Measurements from ENCODE around the gene CCDC192. TPM values are rescaled to one million over a fixed set of nuclear protein-coding genes. Genes with fewer than 3 reads are reported as not detected.
A peak's percentile ranks its signal among the peaks of the same experiment; 100 is the strongest.

The CCDC192 gene
- total RNA-seq, 1 donor from 2014 or later: not detected

DNA sequence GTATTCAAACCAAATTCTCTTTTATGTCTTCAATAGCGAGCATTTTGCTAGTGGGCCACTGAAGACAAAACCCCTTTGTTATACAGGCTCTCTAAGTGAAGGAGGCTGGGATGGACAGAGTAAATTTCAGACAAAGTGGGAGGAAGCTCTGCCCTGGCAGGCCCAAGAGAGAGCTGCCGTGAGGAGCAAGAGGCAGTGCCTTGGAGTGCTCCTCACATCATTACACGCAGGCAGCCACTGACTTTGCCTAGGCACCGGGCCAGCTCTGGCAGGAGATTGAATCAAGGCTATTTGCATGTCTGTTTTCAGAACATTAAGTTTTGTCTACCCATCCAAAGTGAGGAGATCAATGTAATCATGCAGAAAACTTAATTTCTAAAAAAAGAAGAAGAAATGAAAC is 167.7 kb downstream of the CCDC192 start:
- H3K27me3 ChIP-seq: no peaks in the 10 kb centered on the region
- no peaks in the 10 kb centered on the region for H3K36me3 ChIP-seq
- H3K27ac ChIP-seq: peak overlapping the region; percentile 13 to 28
- intact Hi-C loops (cut with DNase I): loop anchor here (10.0 kb wide), 1 partner anchor 214 kb away; the partner anchor contains the start of gene SLC12A2
- peaks cover 0 to 11% of the 10 kb centered on the region in 2 donors for H3K4me1 ChIP-seq
- TF ChIP-seq, protein P1, sequence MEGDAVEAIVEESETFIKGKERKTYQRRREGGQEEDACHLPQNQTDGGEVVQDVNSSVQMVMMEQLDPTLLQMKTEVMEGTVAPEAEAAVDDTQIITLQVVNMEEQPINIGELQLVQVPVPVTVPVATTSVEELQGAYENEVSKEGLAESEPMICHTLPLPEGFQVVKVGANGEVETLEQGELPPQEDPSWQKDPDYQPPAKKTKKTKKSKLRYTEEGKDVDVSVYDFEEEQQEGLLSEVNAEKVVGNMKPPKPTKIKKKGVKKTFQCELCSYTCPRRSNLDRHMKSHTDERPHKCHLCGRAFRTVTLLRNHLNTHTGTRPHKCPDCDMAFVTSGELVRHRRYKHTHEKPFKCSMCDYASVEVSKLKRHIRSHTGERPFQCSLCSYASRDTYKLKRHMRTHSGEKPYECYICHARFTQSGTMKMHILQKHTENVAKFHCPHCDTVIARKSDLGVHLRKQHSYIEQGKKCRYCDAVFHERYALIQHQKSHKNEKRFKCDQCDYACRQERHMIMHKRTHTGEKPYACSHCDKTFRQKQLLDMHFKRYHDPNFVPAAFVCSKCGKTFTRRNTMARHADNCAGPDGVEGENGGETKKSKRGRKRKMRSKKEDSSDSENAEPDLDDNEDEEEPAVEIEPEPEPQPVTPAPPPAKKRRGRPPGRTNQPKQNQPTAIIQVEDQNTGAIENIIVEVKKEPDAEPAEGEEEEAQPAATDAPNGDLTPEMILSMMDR (IDR thresholded peaks at IDR 0.05): no peak
- no peaks in the 10 kb centered on the region for H3K9me3 ChIP-seq
- H3K4me3 ChIP-seq: no peak overlapping the region
- DNase-seq (ENCODE audit: low spot score in 2 of 2): peak in 1 of 2 donors; percentile 67

DNA sequence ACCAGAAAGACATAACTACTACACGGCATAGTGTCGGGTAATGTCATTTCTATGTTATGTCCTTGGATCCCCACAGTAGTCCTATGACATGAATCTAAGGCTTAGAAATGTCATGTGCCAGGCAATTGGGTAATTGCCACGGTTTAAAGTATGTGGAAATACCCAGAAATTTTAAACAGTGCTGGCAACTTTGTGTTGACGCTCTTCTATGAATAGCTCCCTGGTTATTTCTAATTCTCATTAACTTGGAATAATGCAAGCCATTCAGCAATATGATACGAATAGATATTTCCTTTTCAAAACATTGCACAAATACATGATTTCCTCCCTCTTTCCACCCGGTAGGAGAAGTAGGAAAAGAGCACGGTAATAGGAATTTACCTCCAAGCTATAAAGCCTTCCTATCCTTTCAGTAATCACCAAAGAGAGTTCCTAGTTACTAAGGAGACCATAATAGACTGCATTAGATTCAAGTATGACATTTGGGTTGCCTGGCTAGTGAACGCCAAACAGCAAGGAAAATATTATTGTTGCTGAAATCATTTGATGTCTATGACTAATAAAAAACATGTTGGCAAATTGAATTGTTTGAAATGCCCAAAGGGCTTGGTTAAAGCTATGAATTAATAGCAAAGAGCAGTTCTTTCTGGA is 168.4 kb downstream of the CCDC192 start:
- H3K27ac ChIP-seq: peak overlapping the region; percentile 13 to 28
- DNase-seq (ENCODE audit: low spot score in 2 of 2): no peak
- no peaks in the 10 kb centered on the region for H3K9me3 ChIP-seq
- peaks cover 0 to 11% of the 10 kb centered on the region in 2 donors for H3K4me1 ChIP-seq
- TF ChIP-seq, protein P1 (IDR thresholded peaks at IDR 0.05): no peak
- no peaks in the 10 kb centered on the region for H3K27me3 ChIP-seq
- H3K36me3 ChIP-seq: no peaks in the 10 kb centered on the region
- intact Hi-C loops (cut with DNase I): loop anchor here (10.0 kb wide), 1 partner anchor 213 kb away; the partner anchor contains the start of gene SLC12A2
- H3K4me3 ChIP-seq: no peak overlapping the region

DNA sequence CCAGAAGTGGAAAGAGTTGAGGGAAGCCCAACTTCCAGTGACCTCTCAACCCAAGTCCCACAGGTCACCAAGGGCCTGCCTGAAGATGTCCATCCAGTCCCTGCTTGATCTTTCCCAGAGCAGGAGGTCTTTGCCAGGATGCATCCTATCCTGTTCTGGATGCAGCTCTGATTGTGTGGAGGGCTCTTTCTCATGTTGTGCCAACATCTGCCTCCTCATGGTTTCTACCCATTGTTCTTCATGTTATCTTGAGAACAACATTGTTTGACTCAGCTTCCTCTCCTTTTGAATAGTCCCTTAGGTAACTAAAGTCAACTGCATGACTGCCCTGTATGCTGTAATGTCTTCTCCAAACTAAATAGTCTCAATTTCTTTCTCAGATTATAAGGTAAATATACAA is 169.3 kb downstream of the CCDC192 start:
- TF ChIP-seq, protein P1 (IDR thresholded peaks at IDR 0.05): no peak
- H3K27ac ChIP-seq: no peak overlapping the region
- peaks cover 0 to 11% of the 10 kb centered on the region in 2 donors for H3K4me1 ChIP-seq
- no peak for DNase-seq (ENCODE audit: low spot score in 2 of 2)
- no peaks in the 10 kb centered on the region for H3K27me3 ChIP-seq
- H3K36me3 ChIP-seq: no peaks in the 10 kb centered on the region
- H3K9me3 ChIP-seq: no peaks in the 10 kb centered on the region
- intact Hi-C loops (cut with DNase I): loop anchor here (10.0 kb wide), 1 partner anchor 212 kb away; the partner anchor contains the start of gene SLC12A2
- H3K4me3 ChIP-seq: no peak overlapping the region

DNA sequence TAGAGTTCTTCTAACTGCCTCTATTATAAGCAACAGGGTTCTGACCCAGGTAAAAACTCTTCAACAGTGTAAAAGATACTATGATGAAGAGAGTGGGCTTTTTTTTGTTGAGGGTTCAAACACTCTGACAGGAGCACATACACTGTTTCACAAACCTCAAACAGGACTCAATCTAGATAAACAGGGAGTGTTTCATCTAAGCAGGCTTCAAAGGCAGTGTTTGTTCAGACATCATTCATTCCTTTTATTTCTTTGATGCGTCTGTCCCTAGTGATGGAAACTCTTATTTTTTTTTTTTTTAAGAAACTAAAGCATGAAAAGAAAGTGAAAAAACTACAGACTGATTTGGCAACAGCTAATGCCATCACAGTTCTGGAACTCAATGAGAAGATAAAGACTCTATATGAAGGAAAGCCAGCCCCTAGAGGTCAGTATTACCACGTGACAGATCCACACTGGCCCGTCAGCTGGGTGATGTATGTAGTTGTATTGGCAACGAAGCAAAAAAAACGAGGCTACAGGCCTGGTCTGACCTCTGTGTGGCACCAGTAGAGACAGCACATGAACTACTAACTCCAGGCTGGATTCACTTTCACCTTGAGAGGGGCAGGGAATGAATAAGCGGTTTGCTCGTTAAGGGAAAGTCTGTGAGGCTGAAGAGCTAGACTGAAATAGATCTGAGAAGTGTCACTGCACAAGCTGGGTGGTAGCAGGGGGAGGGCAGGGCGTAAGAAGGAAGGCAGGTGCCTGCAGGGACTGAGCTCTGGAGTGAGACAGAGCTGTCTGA is 172.2 kb downstream of the CCDC192 start:
- H3K4me3 ChIP-seq: no peak overlapping the region
- no peak for DNase-seq (ENCODE audit: low spot score in 2 of 2)

DNA sequence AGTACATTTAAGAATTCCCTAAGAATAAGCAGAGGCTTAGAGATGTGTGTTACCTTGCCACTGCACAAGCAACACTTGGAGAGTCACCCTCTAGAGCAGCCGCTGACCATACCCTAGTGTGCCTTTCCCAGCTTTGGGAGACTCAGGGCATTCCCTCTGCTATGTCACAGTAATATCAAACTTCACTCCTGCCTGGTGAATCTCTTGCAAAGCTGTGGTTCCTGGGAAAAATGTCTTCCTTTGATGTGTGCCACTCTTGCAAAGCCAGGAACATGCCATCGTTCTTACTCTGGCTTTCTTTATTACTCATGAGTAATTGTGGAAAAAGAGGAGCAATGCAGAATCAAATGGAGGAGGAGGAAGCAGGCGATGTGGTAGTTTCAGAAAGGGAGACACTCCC is 173.2 kb downstream of the CCDC192 start:
- Histone ChIP-seq H3K4me3 (no peak overlapping the region), H3K27me3 (no peaks in the 10 kb centered on the region), H3K4me1 (peaks cover 0 to 11% of the 10 kb centered on the region in 2 donors), H3K27ac (no peak overlapping the region), H3K9me3 (no peaks in the 10 kb centered on the region), H3K36me3 (no peaks in the 10 kb centered on the region)
- TF ChIP-seq, protein P1 (IDR thresholded peaks at IDR 0.05): no peak
- intact Hi-C loops (cut with DNase I): loop anchor here (5.0 to 10.0 kb wide), 2 partner anchors 208 to 326 kb away; partner anchors contain the start of gene SLC12A2
- DNase-seq (ENCODE audit: low spot score in 2 of 2): no peak

More for the DNA sequence above, 172.2 kb downstream of the CCDC192 start:
- intact Hi-C loops (cut with DNase I): loop anchor here (5.0 to 10.0 kb wide), 2 partner anchors 209 to 327 kb away; partner anchors contain the start of gene SLC12A2
- no peak overlapping the region for H3K27ac ChIP-seq
- H3K36me3 ChIP-seq: no peaks in the 10 kb centered on the region
- H3K27me3 ChIP-seq: no peaks in the 10 kb centered on the region
- TF ChIP-seq, protein P1 (IDR thresholded peaks at IDR 0.05): peak in 1 of 3 experiments; percentile 10
- no peaks in the 10 kb centered on the region for H3K9me3 ChIP-seq
- peaks cover 0 to 11% of the 10 kb centered on the region in 2 donors for H3K4me1 ChIP-seq

Data from ascending aorta (tissue), 2 donors.